Brain microvascular endothelial cell (primary cell): ENCODE data around the gene IQCN.

Experiments
- DNase-seq: peaks from one replicate; pipeline ENCODE4 v3.0.0-alpha.2; 2020
- H3K27ac ChIP-seq: fragments of 250-450 bp; sonication (Bioruptor Pico); 2 replicates; pipeline ENCODE4 v1.5.1; 2020; ENCODE audit warnings: mild to moderate bottlenecking, moderate library complexity
- H3K27me3 ChIP-seq: fragments of 250-450 bp; sonication (Bioruptor Pico); replicated peaks from 2 replicates; pipeline ENCODE4 v1.5.1; 2020; ENCODE audit warnings: mild to moderate bottlenecking
- H3K36me3 ChIP-seq: fragments of 250-450 bp; sonication (Bioruptor Pico); replicated peaks from 2 replicates; pipeline ENCODE4 v1.5.1; 2020; ENCODE audit warnings: mild to moderate bottlenecking
- H3K4me3 ChIP-seq: 2 replicates; pipeline ENCODE4 v1.5.1; 2011; ENCODE audit warnings: low read depth, mild to moderate bottlenecking, control low read depth, low read length, moderate library complexity
- CTCF ChIP-seq: IDR thresholded peaks from 2 replicates; pipeline ENCODE4 v1.5.1; 2011; ENCODE audit warnings: low read depth, mild to moderate bottlenecking, moderate library complexity, low read length, control low read depth, inconsistent platforms; ENCODE audit errors: missing control alignments
- in situ Hi-C: cut with HindIII; loops from 2 replicates; pipeline ENCODE4 v1.10.0; 2017; ENCODE audit warnings: low sequenced_read_pairs, low pct_ligation_motif_present

The IQCN gene

GRCh38 chr19:18221815-18222725 is 52.2 kb downstream of the IQCN start:
- no peak overlapping the region for H3K4me3 ChIP-seq
- H3K27me3 ChIP-seq, result no peaks in the 10 kb centered on the region
- no peaks in the 10 kb centered on the region for H3K36me3 ChIP-seq
- in situ Hi-C loops, result no loop called here
- TF ChIP-seq CTCF, result no peak
- DNase-seq, result no peak
- H3K27ac ChIP-seq, result no peak overlapping the region

GRCh38 chr19:18220632-18221275 is 53.5 kb downstream of the IQCN start:
- DNase-seq, result no peak
- no peak overlapping the region for H3K4me3 ChIP-seq
- in situ Hi-C loops, result no loop called here
- no peak for TF ChIP-seq CTCF
- H3K27ac ChIP-seq, result no peak overlapping the region
- H3K27me3 ChIP-seq, result no peaks in the 10 kb centered on the region
- no peaks in the 10 kb centered on the region for H3K36me3 ChIP-seq

- in situ Hi-C loops, result no loop called here
- H3K4me3 ChIP-seq, result no peak overlapping the region
- H3K27ac ChIP-seq, result no peak overlapping the region
- TF ChIP-seq CTCF, result no peak
- H3K27me3 ChIP-seq, result no peaks in the 10 kb centered on the region
- H3K36me3 ChIP-seq, result no peaks in the 10 kb centered on the region
- DNase-seq, result no peak
Observed at GRCh38 chr19:18219911-18220631, 54.2 kb downstream of the IQCN start.

GRCh38 chr19:18218600-18218999 is 55.7 kb downstream of the IQCN start:
- no peak overlapping the region for H3K4me3 ChIP-seq
- H3K27me3 ChIP-seq, result no peaks in the 10 kb centered on the region
- H3K27ac ChIP-seq, result no peak overlapping the region
- no peaks in the 10 kb centered on the region for H3K36me3 ChIP-seq
- DNase-seq, result no peak
- in situ Hi-C loops, result no loop called here
- no peak for TF ChIP-seq CTCF

- in situ Hi-C loops, result no loop called here
- Histone ChIP-seq H3K27ac (no peak overlapping the region), H3K36me3 (no peaks in the 10 kb centered on the region), H3K27me3 (no peaks in the 10 kb centered on the region), H3K4me3 (no peak overlapping the region)
- TF ChIP-seq CTCF, result no peak
- no peak for DNase-seq
Observed at GRCh38 chr19:18218159-18218558, 56.1 kb downstream of the IQCN start.
